Skeletal muscle tissue (tissue), 4 donors: ENCODE data around the gene LASP1. TPM values are rescaled to one million over a fixed set of nuclear protein-coding genes. Genes with fewer than 3 reads are reported as not detected.

Experiments used
- H3K27ac ChIP-seq: one replicate; pipeline ENCODE4 v1.7.0; 2013; ENCODE audit warnings: mild to moderate bottlenecking, low read depth, low read length, inconsistent platforms
- H3K27me3 ChIP-seq, 3 donors: one replicate each; pipeline ENCODE4 v1.7.0; 2013; ENCODE audit warnings: low read length in 3 of 3; ENCODE audit not compliant: control insufficient read depth in 3 of 3, insufficient read depth in 3 of 3
- H3K36me3 ChIP-seq, 3 donors: one replicate each; pipeline ENCODE4 v1.7.0; 2013; ENCODE audit warnings: low read length in 3 of 3; ENCODE audit not compliant: control insufficient read depth in 3 of 3, insufficient read depth in 3 of 3
- H3K4me1 ChIP-seq, 3 donors: one replicate each; pipeline ENCODE4 v1.7.0; 2013; ENCODE audit warnings: low read length in 3 of 3, mild to moderate bottlenecking in 3 of 3; ENCODE audit not compliant: control insufficient read depth in 3 of 3, insufficient read depth in 3 of 3
- H3K4me3 ChIP-seq, 3 donors: one replicate each; pipeline ENCODE4 v1.7.0; 2013; ENCODE audit warnings: low read length in 3 of 3
- H3K9ac ChIP-seq, 3 donors: one replicate each; pipeline ENCODE4 v1.7.0; 2013; ENCODE audit warnings: low read length in 3 of 3, mild to moderate bottlenecking in 3 of 3, moderate library complexity in 2 of 3, low read depth in 1 of 3
- H3K9me3 ChIP-seq, 3 donors: one replicate each; pipeline ENCODE4 v1.7.0; 2013; ENCODE audit warnings: low read length in 3 of 3; ENCODE audit not compliant: control insufficient read depth in 3 of 3
- total RNA-seq: library from RNA; depleted of rRNA; stranded (reverse); fragments of >200 nt; gene quantifications from one replicate; pipeline ENCODE4 v1.2.3, GENCODE V29; 2014
- donor health status: Osteomylitis.

The LASP1 gene
- total RNA-seq, 1 donor from 2014 or later = 37.1 TPM

DNA sequence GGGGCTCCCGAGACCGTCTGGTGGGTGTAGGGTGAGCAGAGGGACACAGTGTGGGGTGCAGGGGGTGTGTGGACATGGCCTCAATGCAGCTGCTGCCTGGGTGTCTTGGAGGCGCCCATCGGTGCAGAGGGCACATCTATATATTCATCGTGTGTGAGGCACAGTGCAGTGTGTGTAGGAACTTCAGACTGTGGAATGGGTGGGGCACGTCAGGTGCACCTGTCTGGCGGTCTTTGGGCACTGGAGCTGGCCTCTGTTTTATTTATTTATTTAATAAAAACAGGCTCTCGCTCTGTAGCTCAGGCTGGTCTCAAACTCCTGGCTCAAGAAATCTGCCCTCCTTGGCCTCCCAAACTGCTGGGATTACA is 16.8 kb downstream of the LASP1 start:
- no peak overlapping the region for H3K4me3 ChIP-seq
- H3K9me3 ChIP-seq = no peaks in the 10 kb centered on the region
- H3K9ac ChIP-seq = peak overlapping the region in 1 of 3 donors; percentile 8
- H3K36me3 ChIP-seq = peaks cover 8 to 20% (median 11%) of the 10 kb centered on the region in 3 donors
- H3K4me1 ChIP-seq = peaks cover 40 to 52% (median 45%) of the 10 kb centered on the region in 3 donors
- no peaks in the 10 kb centered on the region for H3K27me3 ChIP-seq
- H3K27ac ChIP-seq = no peak overlapping the region

DNA sequence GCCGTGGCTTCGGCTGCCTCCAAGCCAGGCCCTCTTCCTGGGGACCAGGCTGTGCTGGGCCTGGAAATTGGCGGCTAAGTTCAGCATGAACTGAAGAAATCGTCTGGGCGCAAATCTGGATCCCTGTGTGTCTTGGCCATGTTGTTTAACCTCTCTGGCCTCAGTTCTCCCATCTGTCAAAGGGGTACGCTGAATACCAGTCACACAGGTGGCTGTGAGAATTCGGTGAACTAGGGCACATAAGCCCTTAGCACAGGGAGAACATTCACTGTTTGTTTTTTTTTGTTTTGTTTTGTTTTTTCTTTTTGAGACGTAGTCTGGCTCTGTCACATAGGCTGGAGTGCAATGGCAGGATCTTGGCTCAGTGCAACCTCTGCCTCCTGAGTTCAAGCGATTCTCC is 19.0 kb downstream of the LASP1 start:
- H3K4me3 ChIP-seq = no peak overlapping the region
- H3K27me3 ChIP-seq = no peaks in the 10 kb centered on the region
- no peak overlapping the region for H3K9ac ChIP-seq
- H3K9me3 ChIP-seq = no peaks in the 10 kb centered on the region
- no peak overlapping the region for H3K27ac ChIP-seq
- H3K4me1 ChIP-seq = peaks cover 35 to 48% (median 44%) of the 10 kb centered on the region in 3 donors
- H3K36me3 ChIP-seq = peaks cover 17 to 32% (median 20%) of the 10 kb centered on the region in 3 donors

DNA sequence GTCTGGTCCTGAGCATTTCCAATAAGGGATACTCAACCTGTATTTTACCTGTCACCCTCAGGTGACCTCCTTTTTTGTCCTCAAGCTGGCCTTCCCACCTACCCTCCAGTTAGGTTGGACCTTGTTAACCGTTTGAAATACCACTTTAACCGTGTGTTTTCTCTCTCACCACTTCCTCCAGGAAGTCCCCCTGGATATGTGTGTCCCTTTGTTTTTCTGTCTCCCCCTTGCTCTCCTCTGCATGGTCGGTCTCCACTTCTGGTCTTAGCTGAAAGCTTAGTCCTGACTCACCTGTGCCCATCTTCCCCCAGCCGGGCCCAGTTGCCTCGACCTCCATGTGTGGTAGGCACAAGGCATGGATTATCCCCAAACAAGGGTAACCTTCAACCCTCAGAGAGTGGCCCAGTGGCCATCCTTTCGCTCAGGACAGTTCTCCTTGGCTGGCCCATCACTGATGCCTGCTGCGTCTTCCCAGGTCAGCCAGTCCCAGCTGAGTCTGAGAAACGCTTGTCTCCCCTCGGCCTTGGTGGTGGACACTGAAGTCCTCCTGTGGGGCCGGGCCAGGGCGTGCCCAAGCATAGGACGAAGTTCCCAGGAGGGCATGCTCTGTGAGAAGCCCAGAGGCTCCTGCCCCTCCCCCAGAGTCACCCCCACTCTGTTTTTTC is 20.0 kb downstream of the LASP1 start:
- no peak overlapping the region for H3K27ac ChIP-seq
- no peak overlapping the region for H3K9ac ChIP-seq
- no peak overlapping the region for H3K4me3 ChIP-seq
- no peaks in the 10 kb centered on the region for H3K27me3 ChIP-seq
- H3K36me3 ChIP-seq = peaks cover 17 to 32% (median 20%) of the 10 kb centered on the region in 3 donors
- no peaks in the 10 kb centered on the region for H3K9me3 ChIP-seq
- H3K4me1 ChIP-seq = peaks cover 35 to 48% (median 45%) of the 10 kb centered on the region in 3 donors

DNA sequence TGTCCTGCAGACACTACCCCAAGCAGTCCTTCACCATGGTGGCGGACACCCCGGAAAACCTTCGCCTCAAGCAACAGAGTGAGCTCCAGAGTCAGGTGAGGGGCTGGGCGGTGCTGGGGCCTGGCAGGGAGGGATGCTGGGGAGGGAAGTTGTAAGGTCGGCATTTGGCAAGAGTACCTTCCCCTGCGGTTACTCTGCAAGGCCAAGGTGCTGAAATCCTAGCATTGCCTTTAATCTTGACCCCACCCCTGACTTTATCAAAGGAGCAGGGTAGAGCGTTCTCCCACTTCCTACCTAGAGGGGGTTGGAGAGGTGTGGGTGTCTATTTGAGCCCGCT is 20.5 kb downstream of the LASP1 start:
- Histone ChIP-seq H3K4me1 (peaks cover 30 to 43% (median 40%) of the 10 kb centered on the region in 3 donors), H3K36me3 (peaks cover 17 to 32% (median 20%) of the 10 kb centered on the region in 3 donors), H3K9me3 (no peaks in the 10 kb centered on the region), H3K27me3 (no peaks in the 10 kb centered on the region), H3K27ac (no peak overlapping the region), H3K4me3 (no peak overlapping the region), H3K9ac (no peak overlapping the region)

DNA sequence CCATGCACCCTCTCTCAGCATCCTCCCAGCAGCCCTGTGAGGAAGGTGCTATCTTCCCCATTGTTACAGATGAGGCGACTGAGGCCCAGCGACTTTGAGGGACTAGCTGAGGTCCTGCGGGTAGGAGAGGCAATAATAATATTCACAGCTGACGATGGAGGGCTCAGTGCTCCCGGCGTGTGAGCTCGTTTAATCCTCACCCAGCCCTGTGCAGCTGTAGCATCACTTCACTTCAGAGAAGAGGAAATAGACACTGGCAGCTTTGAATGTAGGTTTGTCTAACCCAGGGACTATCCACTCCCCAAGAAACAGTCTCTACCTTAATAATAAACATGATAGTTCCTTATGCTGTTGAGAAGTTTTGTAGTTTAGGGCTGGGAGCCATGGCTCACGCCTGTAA is 21.6 kb downstream of the LASP1 start:
- Histone ChIP-seq H3K9me3 (no peaks in the 10 kb centered on the region), H3K4me1 (peaks cover 22 to 40% (median 34%) of the 10 kb centered on the region in 3 donors), H3K27ac (no peak overlapping the region), H3K9ac (no peak overlapping the region), H3K27me3 (no peaks in the 10 kb centered on the region), H3K4me3 (no peak overlapping the region), H3K36me3 (peaks cover 17 to 35% (median 20%) of the 10 kb centered on the region in 3 donors)

DNA sequence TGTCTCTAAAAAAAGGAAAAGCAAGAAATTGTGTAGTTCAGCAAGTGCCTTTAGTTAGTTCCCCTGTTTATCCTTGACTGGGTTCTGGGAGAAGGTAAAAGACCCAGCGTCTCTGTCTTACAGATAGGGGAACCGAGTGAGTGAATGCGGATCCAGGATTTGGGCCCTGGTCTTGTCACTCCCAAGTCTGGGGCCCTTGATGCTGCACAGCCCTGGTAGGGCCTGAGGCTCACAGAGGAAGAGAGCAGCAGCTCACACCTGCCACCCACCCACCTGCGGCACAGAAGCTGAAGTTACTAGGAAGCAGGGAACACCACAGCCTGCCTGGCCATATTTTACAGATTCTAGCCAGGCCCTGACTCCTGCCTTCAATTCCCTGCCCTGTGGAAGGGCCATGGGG is 22.2 kb downstream of the LASP1 start:
- Histone ChIP-seq H3K4me3 (no peak overlapping the region), H3K9ac (no peak overlapping the region), H3K27me3 (no peaks in the 10 kb centered on the region), H3K36me3 (peaks cover 18 to 35% (median 20%) of the 10 kb centered on the region in 3 donors), H3K27ac (no peak overlapping the region), H3K9me3 (no peaks in the 10 kb centered on the region), H3K4me1 (peaks cover 25 to 42% (median 36%) of the 10 kb centered on the region in 3 donors)

DNA sequence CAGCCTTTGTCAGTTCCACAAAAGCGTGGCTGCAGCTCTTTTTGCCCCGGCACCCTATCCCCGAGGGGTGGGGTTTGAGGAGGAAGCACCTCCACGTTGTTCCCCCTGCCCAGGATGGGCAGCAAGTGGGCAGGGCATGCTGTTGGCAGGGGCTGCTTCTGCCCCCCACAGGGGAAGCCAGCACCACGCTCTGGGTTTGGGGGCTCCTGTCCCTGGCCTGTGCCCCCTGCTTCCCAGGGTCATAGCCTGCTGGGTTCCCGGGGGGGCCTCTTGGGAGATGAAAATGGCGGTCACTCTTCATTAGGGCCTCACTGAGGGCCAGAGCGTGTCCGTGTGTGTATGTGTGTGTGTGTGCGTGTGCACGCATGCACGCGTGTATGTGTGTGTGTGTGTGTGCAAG is 22.8 kb downstream of the LASP1 start:
- H3K36me3 ChIP-seq = peaks cover 18 to 33% (median 20%) of the 10 kb centered on the region in 3 donors
- H3K27ac ChIP-seq = no peak overlapping the region
- no peak overlapping the region for H3K9ac ChIP-seq
- H3K4me1 ChIP-seq = peaks cover 31 to 42% (median 36%) of the 10 kb centered on the region in 3 donors
- no peaks in the 10 kb centered on the region for H3K27me3 ChIP-seq
- H3K4me3 ChIP-seq = no peak overlapping the region
- no peaks in the 10 kb centered on the region for H3K9me3 ChIP-seq

DNA sequence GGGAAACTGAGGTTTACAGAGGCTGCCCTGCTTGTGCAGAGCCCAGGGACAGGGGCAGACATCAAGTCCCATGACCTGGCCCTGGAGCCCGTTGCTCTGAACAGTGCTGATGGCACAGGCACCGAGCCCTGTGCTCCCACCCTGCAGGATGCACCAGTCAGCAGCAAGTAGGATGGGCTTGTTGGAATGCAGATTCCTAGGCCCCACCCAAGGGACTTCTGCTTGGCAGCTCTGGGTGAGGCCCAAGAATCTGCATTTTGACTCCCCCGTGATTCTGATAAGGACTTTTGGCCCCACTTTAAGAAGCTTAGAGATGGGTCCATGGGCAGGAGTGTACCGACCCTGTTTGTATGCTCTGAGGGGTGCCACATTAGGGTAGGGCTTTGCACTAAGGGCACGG is 23.3 kb downstream of the LASP1 start:
- H3K9me3 ChIP-seq = no peaks in the 10 kb centered on the region
- H3K27me3 ChIP-seq = no peaks in the 10 kb centered on the region
- peak overlapping the region; percentile 52 for H3K27ac ChIP-seq
- H3K4me1 ChIP-seq = peaks cover 36 to 47% (median 41%) of the 10 kb centered on the region in 3 donors
- peaks cover 18 to 33% (median 20%) of the 10 kb centered on the region in 3 donors for H3K36me3 ChIP-seq
- no peak overlapping the region for H3K9ac ChIP-seq
- no peak overlapping the region for H3K4me3 ChIP-seq

DNA sequence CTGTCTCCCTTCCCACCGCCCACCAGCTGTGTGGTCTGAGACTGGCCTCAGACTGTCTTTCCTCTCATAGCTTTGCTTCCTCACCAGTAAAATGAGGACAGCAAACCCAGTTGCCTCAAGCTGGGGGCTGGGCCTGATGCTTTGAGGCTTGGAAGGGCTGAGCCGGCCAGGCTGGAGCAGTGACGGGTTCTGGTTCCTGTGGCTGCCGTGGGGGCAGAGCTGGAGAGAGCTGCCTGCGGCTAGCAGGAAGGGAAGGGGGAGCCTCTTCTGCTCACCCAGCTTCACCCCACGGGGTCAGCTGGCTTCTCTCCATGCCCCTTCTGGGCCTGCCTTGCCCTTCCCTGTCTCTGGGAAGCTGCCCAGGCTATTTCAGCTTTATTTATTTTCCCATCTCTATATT is 23.7 kb downstream of the LASP1 start:
- no peaks in the 10 kb centered on the region for H3K27me3 ChIP-seq
- H3K9ac ChIP-seq = peak overlapping the region in 1 of 3 donors; percentile 60
- no peak overlapping the region for H3K4me3 ChIP-seq
- peaks cover 41 to 52% (median 45%) of the 10 kb centered on the region in 3 donors for H3K4me1 ChIP-seq
- H3K27ac ChIP-seq = peak overlapping the region; percentile 52
- no peaks in the 10 kb centered on the region for H3K9me3 ChIP-seq
- peaks cover 18 to 33% (median 20%) of the 10 kb centered on the region in 3 donors for H3K36me3 ChIP-seq

DNA sequence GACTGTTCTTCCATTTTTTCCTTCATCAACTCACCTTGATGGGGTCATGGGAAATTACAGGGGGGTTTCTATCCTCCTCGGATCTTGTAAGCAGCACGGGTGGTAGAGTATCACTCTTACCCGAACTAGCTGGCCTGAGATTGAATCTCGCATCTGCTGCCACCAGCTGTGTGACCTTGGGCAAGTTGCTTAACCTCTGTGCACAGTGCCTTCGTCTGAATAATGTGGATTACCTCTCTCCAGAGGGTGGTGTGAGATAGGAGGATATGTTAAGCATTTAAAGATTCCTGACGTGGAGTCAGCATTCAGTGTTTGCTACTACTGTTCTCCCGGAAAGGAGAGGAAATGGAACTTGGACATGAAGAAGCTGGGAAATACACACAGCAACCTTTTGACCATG is 24.4 kb downstream of the LASP1 start:
- Histone ChIP-seq H3K4me3 (no peak overlapping the region), H3K9ac (no peak overlapping the region), H3K9me3 (no peaks in the 10 kb centered on the region), H3K27me3 (no peaks in the 10 kb centered on the region), H3K4me1 (peaks cover 46 to 58% (median 52%) of the 10 kb centered on the region in 3 donors), H3K27ac (peak overlapping the region; percentile 52), H3K36me3 (peaks cover 23 to 33% (median 25%) of the 10 kb centered on the region in 3 donors)
